Parathyroid adenoma (tissue), 2 donors: ENCODE data around the gene MAFB.
"Not testable (repeated sequence)": the region's sequence is repeated elsewhere in the genome, so short reads cannot be mapped to it uniquely, and the experiment has no call there.

Experiments
- H2AFZ ChIP-seq: fragments of 300-600 bp; sonication (generic); one replicate; pipeline ENCODE4 v1.7.0; 2017; ENCODE audit warnings: antibody characterized with exemption, mild to moderate bottlenecking
- H3K27ac ChIP-seq: fragments of 300-600 bp; sonication (generic); one replicate; pipeline ENCODE4 v1.7.0; 2017
- H3K27me3 ChIP-seq: fragments of 300-600 bp; sonication (generic); one replicate; pipeline ENCODE4 v1.7.0; 2017; ENCODE audit warnings: low read length; ENCODE audit not compliant: control insufficient read depth, insufficient read depth
- H3K36me3 ChIP-seq: fragments of 300-600 bp; sonication (generic); one replicate; pipeline ENCODE4 v1.7.0; 2017; ENCODE audit warnings: low read length; ENCODE audit not compliant: control insufficient read depth, insufficient read depth
- H3K4me1 ChIP-seq: fragments of 300-600 bp; sonication (generic); one replicate; pipeline ENCODE4 v1.7.0; 2017; ENCODE audit warnings: control low read depth
- H3K4me2 ChIP-seq: fragments of 300-600 bp; sonication (generic); one replicate; pipeline ENCODE4 v1.7.0; 2017; ENCODE audit warnings: low read length
- H3K4me3 ChIP-seq: fragments of 300-600 bp; sonication (generic); one replicate; pipeline ENCODE4 v1.7.0; 2017; ENCODE audit warnings: low read depth, low read length
- H3K79me2 ChIP-seq: fragments of 300-600 bp; sonication (generic); one replicate; pipeline ENCODE4 v1.7.0; 2017; ENCODE audit warnings: control low read depth
- H3K9ac ChIP-seq: fragments of 300-600 bp; sonication (generic); one replicate; pipeline ENCODE4 v1.7.0; 2017; ENCODE audit warnings: mild to moderate bottlenecking
- H3K9me3 ChIP-seq: fragments of 300-600 bp; sonication (generic); one replicate; pipeline ENCODE4 v1.7.0; 2017; ENCODE audit warnings: low read length; ENCODE audit not compliant: control insufficient read depth
- CTCF ChIP-seq: fragments of 300-600 bp; sonication (generic); IDR thresholded peaks from one replicate; pipeline ENCODE4 v1.7.0; 2017; ENCODE audit warnings: antibody characterized with exemption, mild to moderate bottlenecking
- donor health status: primary hyperparathyroidism.

MAFB gene

GRCh38 chr20:40689100-40689942, at the start of gene MAFB:
Gene MAFB, minus strand, starts transcription at chr20:40689236. Its CDS starts 386 bp downstream, at chr20:40688850.
- Histone ChIP-seq H3K4me3 (peak within 1 kb of the TSS; percentile 95), H3K9me3 (no peaks in the 10 kb centered on the region), H3K79me2 (peaks cover 45% of the 10 kb centered on the region), H3K4me1 (peaks cover 16% of the 10 kb centered on the region), H2AFZ (peak within 1 kb of the TSS; percentile 51), H3K27ac (peak within 1 kb of the TSS; percentile 99), H3K9ac (peak within 1 kb of the TSS; percentile 99), H3K27me3 (no peaks in the 10 kb centered on the region), H3K36me3 (peaks cover 26% of the 10 kb centered on the region), H3K4me2 (peak within 1 kb of the TSS; percentile 96)
- TF ChIP-seq CTCF: no peak

GRCh38 chr20:40736468-40736867, 47.4 kb upstream of the MAFB start:
- not testable (repeated sequence) for H3K4me2 ChIP-seq, H3K4me3 ChIP-seq, H2AFZ ChIP-seq, H3K36me3 ChIP-seq, H3K9me3 ChIP-seq, H3K27me3 ChIP-seq
- H3K9ac ChIP-seq: peak overlapping the region; percentile 94
- peaks cover 34% of the 10 kb centered on the region for H3K4me1 ChIP-seq
- H3K27ac ChIP-seq: peak overlapping the region; percentile 98
- H3K79me2 ChIP-seq: peaks cover 52% of the 10 kb centered on the region

GRCh38 chr20:40728996-40729395, 40.0 kb upstream of the MAFB start:
- Histone ChIP-seq H3K9me3 (no peaks in the 10 kb centered on the region), H3K36me3 (no peaks in the 10 kb centered on the region), H2AFZ (no peak overlapping the region), H3K27me3 (no peaks in the 10 kb centered on the region), H3K79me2 (peaks cover 67% of the 10 kb centered on the region), H3K4me3 (no peak overlapping the region), H3K9ac (no peak overlapping the region), H3K4me2 (no peak overlapping the region), H3K27ac (peak overlapping the region; percentile 98), H3K4me1 (peaks cover 43% of the 10 kb centered on the region)
- TF ChIP-seq CTCF: no peak

- peak; percentile 47 for TF ChIP-seq CTCF
- Histone ChIP-seq H3K79me2 (peaks cover 67% of the 10 kb centered on the region), H2AFZ (no peak overlapping the region), H3K4me3 (peak overlapping the region; percentile 7), H3K4me1 (peaks cover 49% of the 10 kb centered on the region), H3K9ac (no peak overlapping the region), H3K27ac (peak overlapping the region; percentile 98), H3K27me3 (no peaks in the 10 kb centered on the region), H3K4me2 (no peak overlapping the region), H3K36me3 (no peaks in the 10 kb centered on the region), H3K9me3 (no peaks in the 10 kb centered on the region)
These were observed 39.4 kb upstream of the MAFB start for GRCh38 chr20:40728470-40728869.

GRCh38 chr20:40727960-40728359, 38.9 kb upstream of the MAFB start:
- Histone ChIP-seq H3K36me3 (no peaks in the 10 kb centered on the region), H3K9ac (no peak overlapping the region), H3K4me2 (no peak overlapping the region), H3K4me1 (peaks cover 54% of the 10 kb centered on the region), H3K27me3 (no peaks in the 10 kb centered on the region), H3K9me3 (no peaks in the 10 kb centered on the region), H2AFZ (no peak overlapping the region), H3K27ac (peak overlapping the region; percentile 98), H3K4me3 (no peak overlapping the region), H3K79me2 (peaks cover 67% of the 10 kb centered on the region)
- no peak for TF ChIP-seq CTCF
